SK-N-SH (cell line): ENCODE results near the gene RRBP1. TPM values are rescaled to one million over a fixed set of nuclear protein-coding genes. Genes with fewer than 3 reads are reported as not detected.

ENCODE experiments used
- CTCF ChIA-PET: fragments of 300-600, 350-600 bp; formaldehyde crosslinking; extraction: SDS; loops from one replicate; lab custom pipeline; 2021; lab: Yijun Ruan, JAX
- POLR2A ChIA-PET: fragments of 350-600 bp; sonication (Branson Sonifier 250); formaldehyde crosslinking; extraction: SDS; loops from one replicate; lab custom pipeline; 2020; ENCODE audit warnings: antibody characterized with exemption, inconsistent platforms; lab: Yijun Ruan, JAX
- DNase-seq: peaks from one replicate; pipeline ENCODE4 v3.0.0; 2012
- H2AFZ ChIP-seq: fragments of 200-600 bp; sonication (generic); 2 replicates; pipeline ENCODE4 v1.8.1; 2016; ENCODE audit warnings: antibody characterized with exemption, mild to moderate bottlenecking, low read depth
- H3F3A ChIP-seq: fragments of 200-600 bp; sonication (generic); replicated peaks from 2 replicates; pipeline ENCODE3; 2016; ENCODE audit warnings: antibody characterized with exemption, mild to moderate bottlenecking; ENCODE audit not compliant: insufficient read depth
- H3K27ac ChIP-seq, 2 experiments: fragments of 200-500 bp in 1 of 2; fragments of 200-600 bp in 1 of 2; sonication (Bioruptor generic) in 1 of 2; sonication (generic), shearing (Covaris generic) in 1 of 2; 2 replicates each; pipeline versions ENCODE4 v1.5.1 to v1.6.1; 2014 to 2016; ENCODE audit warnings: low read depth in 2 of 2, inconsistent platforms in 1 of 2, low read length in 1 of 2, mild to moderate bottlenecking in 1 of 2, mixed read lengths in 1 of 2
- H3K27me3 ChIP-seq: fragments of 200-600 bp; sonication (generic), shearing (Covaris generic); 2 replicates; pipeline ENCODE4 v1.6.1; 2016; ENCODE audit warnings: mixed run types; ENCODE audit not compliant: insufficient read depth
- H3K36me3 ChIP-seq, 2 experiments: fragments of 200-500 bp in 1 of 2; fragments of 200-600 bp in 1 of 2; sonication (Bioruptor generic) in 1 of 2; sonication (generic) in 1 of 2; replicated peaks in 1 of 2; 2 replicates each; pipeline versions ENCODE3 to v1.5.1; 2014 to 2016; ENCODE audit warnings: low read length in 1 of 2, mild to moderate bottlenecking in 1 of 2; ENCODE audit not compliant: insufficient read depth in 2 of 2, control insufficient read depth in 1 of 2
- H3K4me1 ChIP-seq, 2 experiments: fragments of 200-500 bp in 1 of 2; fragments of 200-600 bp in 1 of 2; sonication (Bioruptor generic) in 1 of 2; sonication (generic), shearing (Covaris generic) in 1 of 2; 2 replicates each; pipeline versions ENCODE4 v1.5.1 to v1.6.1; 2014 to 2016; ENCODE audit warnings: low read depth in 1 of 2, low read length in 1 of 2, mixed run types in 1 of 2; ENCODE audit not compliant: insufficient read depth in 2 of 2, control insufficient read depth in 1 of 2
- H3K4me2 ChIP-seq: fragments of 200-600 bp; sonication (generic), shearing (Covaris generic); 2 replicates; pipeline ENCODE4 v1.6.1; 2017; ENCODE audit warnings: mixed run types
- H3K4me3 ChIP-seq, 2 experiments: fragments of 200-500 bp in 1 of 2; fragments of 200-600 bp in 1 of 2; sonication (Bioruptor generic) in 1 of 2; sonication (generic), shearing (Covaris generic) in 1 of 2; 2 replicates each; pipeline versions ENCODE4 v1.5.1 to v1.8.1; 2014 to 2016; ENCODE audit warnings: low read depth in 2 of 2, inconsistent platforms in 1 of 2, low read length in 1 of 2, mild to moderate bottlenecking in 1 of 2, mixed read lengths in 1 of 2, moderate library complexity in 1 of 2
- H3K79me2 ChIP-seq: fragments of 200-600 bp; sonication (generic); 2 replicates; pipeline ENCODE4 v1.8.1; 2017; ENCODE audit warnings: mild to moderate bottlenecking; ENCODE audit not compliant: insufficient read depth
- H3K9ac ChIP-seq: fragments of 200-600 bp; sonication (generic); 2 replicates; pipeline ENCODE4 v1.6.1; 2017; ENCODE audit warnings: mixed run types
- H3K9me2 ChIP-seq: fragments of 200-600 bp; sonication (generic); 2 replicates; pipeline ENCODE4 v1.6.1; 2017; ENCODE audit warnings: mixed run types
- H3K9me3 ChIP-seq: fragments of 200-600 bp; sonication (generic); 2 replicates; pipeline ENCODE4 v1.6.1; 2017; ENCODE audit warnings: mixed run types, mild to moderate bottlenecking, moderate library complexity
- H4K20me1 ChIP-seq: fragments of 200-600 bp; sonication (generic); 2 replicates; pipeline ENCODE4 v1.6.1; 2017; ENCODE audit warnings: mild to moderate bottlenecking, mixed run types; ENCODE audit not compliant: insufficient read depth
- ELF1 ChIP-seq: IDR thresholded peaks from 2 replicates; pipeline ENCODE4 v1.4.0; 2012
- EZH2phosphoT487 ChIP-seq: fragments of 200-600 bp; sonication (generic); IDR thresholded peaks from 2 replicates; pipeline ENCODE4 v1.6.1; 2017; ENCODE audit warnings: low read depth, mixed run types, mild to moderate bottlenecking, antibody characterized with exemption, moderate library complexity, borderline replicate concordance
- FOXJ3 ChIP-seq: sonication (generic); formaldehyde crosslinking; IDR thresholded peaks from 2 replicates; pipeline ENCODE4 v1.5.1; 2020; ENCODE audit warnings: mild to moderate bottlenecking, missing genetic modification reagents
- GABPA ChIP-seq: IDR thresholded peaks from 2 replicates; pipeline ENCODE4 v1.4.0; 2012; ENCODE audit warnings: low read depth, mild to moderate bottlenecking
- JUND ChIP-seq: IDR thresholded peaks from 2 replicates; pipeline ENCODE4 v1.4.0; 2012
- MEF2A ChIP-seq: IDR thresholded peaks from 2 replicates; pipeline ENCODE4 v1.4.0; 2012; ENCODE audit warnings: low read depth, borderline replicate concordance
- RAD21 ChIP-seq: IDR thresholded peaks from 2 replicates; pipeline ENCODE4 v1.6.1; 2012; ENCODE audit warnings: mild to moderate bottlenecking, low read length
- RFX5 ChIP-seq: IDR thresholded peaks from 2 replicates; pipeline ENCODE4 v1.6.1; 2012; ENCODE audit warnings: mild to moderate bottlenecking, improper control_type of control experiment, low read length
- SMC3 ChIP-seq: IDR thresholded peaks from 2 replicates; pipeline ENCODE4 v1.6.1; 2012; ENCODE audit warnings: low read depth, low read length, improper control_type of control experiment
- TCF12 ChIP-seq: IDR thresholded peaks from 2 replicates; pipeline ENCODE4 v1.4.0; 2012
- WGBS: methylation state at CpG from one replicate; pipeline ENCODE4 v1.1.6; 2017; ENCODE audit warnings: low lambda C conversion rate; 5-methylcytosine and 5-hydroxymethylcytosine counted together
- polyA plus RNA-seq, 3 experiments: library from polyadenylated mRNA; depleted of rRNA; stranded (reverse); fragments of >200 nt; gene quantifications; 2 replicates each; pipeline ENCODE4 v1.2.3, GENCODE V29; 2012
- TF ChIP-seq, protein P1 (sequence below): fragments of 150-350 bp; IDR thresholded peaks from 2 replicates; pipeline ENCODE4 v1.6.1; 2017; ENCODE audit warnings: antibody characterized with exemption, low read length, low read depth, borderline replicate concordance
- TF ChIP-seq, protein P2 (sequence below): fragments of 150-350 bp; IDR thresholded peaks from 2 replicates; pipeline ENCODE4 v1.6.1; 2016; ENCODE audit warnings: mild to moderate bottlenecking, low read depth, low read length

RRBP1 gene
- polyA plus RNA-seq, 1 of the 3 experiments (the other 2 are of a cell fraction), result 50.2 TPM

DNA sequence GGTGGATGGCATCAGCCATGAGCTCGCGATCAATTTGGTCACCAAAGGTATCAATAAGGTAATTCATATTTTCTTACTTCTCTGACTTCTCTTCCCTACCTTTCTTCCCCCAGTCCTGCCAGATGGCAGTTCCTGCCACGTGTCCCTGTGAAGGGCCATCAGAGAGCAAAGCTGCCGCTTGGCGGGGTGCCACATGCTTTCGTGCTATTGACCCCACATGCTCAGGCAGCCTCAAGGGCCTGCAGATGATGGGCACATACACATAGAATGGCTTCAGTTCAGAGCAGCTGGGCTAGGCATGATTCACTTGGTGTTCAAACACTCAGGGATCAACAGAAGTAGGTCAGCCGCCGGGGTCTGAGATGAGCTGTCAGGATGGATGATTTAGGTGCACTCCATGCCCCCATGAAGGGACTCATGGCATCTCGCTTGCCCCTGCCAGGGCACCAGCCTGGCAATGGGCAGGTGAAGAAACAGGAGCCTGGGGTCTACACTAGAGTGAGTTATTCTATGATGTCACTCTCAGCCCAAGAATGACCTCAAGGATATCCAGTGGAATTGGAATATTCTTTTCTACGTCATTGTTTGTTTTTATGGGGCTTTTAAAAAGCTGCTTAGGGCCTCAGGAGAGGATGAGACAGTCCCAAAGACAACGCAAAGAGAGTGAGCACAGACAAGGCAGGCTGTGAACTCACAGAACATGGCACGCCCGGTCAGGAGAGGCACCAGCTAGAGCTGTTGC is 43.2 kb upstream of the RRBP1 start:
- no peak for TF ChIP-seq SMC3
- TF ChIP-seq EZH2phosphoT487, result no peak
- no peak for TF ChIP-seq MEF2A
- TF ChIP-seq, protein P1, sequence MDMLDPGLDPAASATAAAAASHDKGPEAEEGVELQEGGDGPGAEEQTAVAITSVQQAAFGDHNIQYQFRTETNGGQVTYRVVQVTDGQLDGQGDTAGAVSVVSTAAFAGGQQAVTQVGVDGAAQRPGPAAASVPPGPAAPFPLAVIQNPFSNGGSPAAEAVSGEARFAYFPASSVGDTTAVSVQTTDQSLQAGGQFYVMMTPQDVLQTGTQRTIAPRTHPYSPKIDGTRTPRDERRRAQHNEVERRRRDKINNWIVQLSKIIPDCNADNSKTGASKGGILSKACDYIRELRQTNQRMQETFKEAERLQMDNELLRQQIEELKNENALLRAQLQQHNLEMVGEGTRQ, result no peak
- TF ChIP-seq TCF12, result no peak
- no peak for TF ChIP-seq FOXJ3

DNA sequence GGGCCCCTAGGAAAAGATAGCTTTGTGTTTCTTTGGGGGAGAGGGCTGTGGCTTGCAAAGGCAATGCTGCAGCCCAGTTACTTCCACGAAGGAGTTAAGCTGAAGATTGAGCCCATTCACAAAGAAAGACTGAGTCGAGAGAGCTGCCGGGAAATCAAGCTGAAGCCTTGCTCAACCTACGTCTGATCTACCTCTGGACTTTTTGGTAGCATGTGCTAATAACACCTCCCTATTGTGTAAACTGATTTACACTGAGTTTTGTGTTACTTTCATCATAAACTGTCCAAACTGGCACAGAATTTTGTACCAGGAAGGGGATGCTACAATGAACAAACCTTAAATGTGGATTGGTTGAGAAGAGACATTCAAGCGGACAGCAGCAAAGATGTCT is 41.3 kb upstream of the RRBP1 start:
- 62% methylated on average over 5 of the region's 5 CpGs for WGBS
- H3K4me1 ChIP-seq, result no peaks in the 10 kb centered on the region; a peak in 1 of 4 replicates
- H4K20me1 ChIP-seq, result no peaks in the 10 kb centered on the region
- H3K4me2 ChIP-seq, result no peak overlapping the region
- H3K9me2 ChIP-seq, result no peaks in the 10 kb centered on the region
- CTCF ChIA-PET, result interaction anchor here (1.9 kb wide), 1 partner anchor 41 kb away, joined by 6 read pairs; the partner anchor contains the start of gene RRBP1
- TF ChIP-seq, protein P2, sequence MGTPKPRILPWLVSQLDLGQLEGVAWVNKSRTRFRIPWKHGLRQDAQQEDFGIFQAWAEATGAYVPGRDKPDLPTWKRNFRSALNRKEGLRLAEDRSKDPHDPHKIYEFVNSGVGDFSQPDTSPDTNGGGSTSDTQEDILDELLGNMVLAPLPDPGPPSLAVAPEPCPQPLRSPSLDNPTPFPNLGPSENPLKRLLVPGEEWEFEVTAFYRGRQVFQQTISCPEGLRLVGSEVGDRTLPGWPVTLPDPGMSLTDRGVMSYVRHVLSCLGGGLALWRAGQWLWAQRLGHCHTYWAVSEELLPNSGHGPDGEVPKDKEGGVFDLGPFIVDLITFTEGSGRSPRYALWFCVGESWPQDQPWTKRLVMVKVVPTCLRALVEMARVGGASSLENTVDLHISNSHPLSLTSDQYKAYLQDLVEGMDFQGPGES, result no peak
- TF ChIP-seq RFX5 (no peak), GABPA (no peak), FOXJ3 (no peak), RAD21 (no peak), ELF1 (no peak), JUND (no peak)
- peaks cover 4% of the 10 kb centered on the region; the same call in 1 of the 2 replicates for H3K27me3 ChIP-seq
- DNase-seq, result no peak
- no peaks in the 10 kb centered on the region for H3K79me2 ChIP-seq
- no peak overlapping the region for H3K4me3 ChIP-seq
- H3K27ac ChIP-seq, result no peak overlapping the region
- no peak overlapping the region for H3K9ac ChIP-seq
- H3K36me3 ChIP-seq, result no peaks in the 10 kb centered on the region
- no peaks in the 10 kb centered on the region for H3K9me3 ChIP-seq
- POLR2A ChIA-PET, result no interaction called here
- H2AFZ ChIP-seq, result no peak overlapping the region
- H3F3A ChIP-seq, result no peaks in the 10 kb centered on the region

More for the DNA sequence above, 43.2 kb upstream of the RRBP1 start:
- WGBS, result 57% methylated on average over 13 of the region's 13 CpGs
- Histone ChIP-seq H3K27ac (no peak overlapping the region), H3K4me3 (no peak overlapping the region), H4K20me1 (no peaks in the 10 kb centered on the region), H3K9me3 (no peaks in the 10 kb centered on the region), H3K4me1 (no peaks in the 10 kb centered on the region; a peak in 1 of 4 replicates), H3K36me3 (no peaks in the 10 kb centered on the region), H3K79me2 (no peaks in the 10 kb centered on the region), H3K9ac (no peak overlapping the region), H3K27me3 (peaks cover 4% of the 10 kb centered on the region; the same call in 1 of the 2 replicates), H3K9me2 (no peaks in the 10 kb centered on the region), H3K4me2 (no peak overlapping the region), H3F3A (no peaks in the 10 kb centered on the region), H2AFZ (no peak overlapping the region)
- ChIA-PET CTCF (interaction anchor here (0.5 kb wide), 1 partner anchor 60 kb away, joined by 3 read pairs; no protein-coding TSS in a partner anchor), POLR2A (no interaction called here)
- no peak for DNase-seq
